Mesenchymal stem cell (in vitro differentiated cells and primary cell): ENCODE results near the gene PRR15L.

Experiments
- DNase-seq: peaks from one replicate; pipeline ENCODE4 v3.0.0-alpha.2; 2013
- H2AFZ ChIP-seq: one replicate; pipeline ENCODE4 v1.6.1; 2013; ENCODE audit warnings: low read depth, mild to moderate bottlenecking, control low read depth, inconsistent platforms, low read length, moderate library complexity
- H2AK5ac ChIP-seq: 2 replicates; pipeline ENCODE4 v1.6.1; 2013; ENCODE audit warnings: low read length, moderate library complexity, mild to moderate bottlenecking, inconsistent platforms; ENCODE audit not compliant: severe bottlenecking
- H2BK120ac ChIP-seq: one replicate; pipeline ENCODE4 v1.6.1; 2013; ENCODE audit warnings: low read depth, mild to moderate bottlenecking, inconsistent platforms, low read length, moderate library complexity
- H2BK12ac ChIP-seq, 2 experiments: one replicate each; pipeline ENCODE4 v1.6.1; 2013; ENCODE audit warnings: inconsistent platforms in 2 of 2, low read length in 2 of 2, mild to moderate bottlenecking in 2 of 2, moderate library complexity in 2 of 2, control low read depth in 1 of 2
- H2BK15ac ChIP-seq: one replicate; pipeline ENCODE4 v1.6.1; 2013; ENCODE audit warnings: mild to moderate bottlenecking, low read depth, inconsistent platforms; ENCODE audit not compliant: poor library complexity, severe bottlenecking
- H2BK5ac ChIP-seq: 2 replicates; pipeline ENCODE4 v1.6.1; 2013; ENCODE audit warnings: low read depth, mild to moderate bottlenecking, low read length, control low read depth, inconsistent platforms; ENCODE audit not compliant: poor library complexity, severe bottlenecking
- H3K14ac ChIP-seq, 2 experiments: one replicate each; pipeline ENCODE4 v1.6.1; 2013; ENCODE audit warnings: inconsistent platforms in 2 of 2, low read length in 2 of 2, control low read depth in 1 of 2, mild to moderate bottlenecking in 1 of 2, moderate library complexity in 1 of 2
- H3K18ac ChIP-seq, 2 experiments: one replicate each; pipeline ENCODE4 v1.6.1; 2013; ENCODE audit warnings: inconsistent platforms in 2 of 2, low read length in 2 of 2, control low read depth in 1 of 2, low read depth in 1 of 2, mild to moderate bottlenecking in 1 of 2
- H3K23ac ChIP-seq, 2 experiments: one replicate each; pipeline ENCODE4 v1.6.1; 2013; ENCODE audit warnings: inconsistent platforms in 2 of 2, low read length in 2 of 2, mild to moderate bottlenecking in 2 of 2, moderate library complexity in 2 of 2, control low read depth in 1 of 2
- H3K27ac ChIP-seq: 2 replicates; pipeline ENCODE4 v1.5.1; 2013; ENCODE audit warnings: mild to moderate bottlenecking, moderate library complexity, low read length, control low read depth, inconsistent platforms; ENCODE audit not compliant: poor library complexity, severe bottlenecking
- H3K27me3 ChIP-seq, 2 experiments: 2 replicates each; pipeline versions ENCODE4 v1.6.1 to v1.7.0; 2013; ENCODE audit warnings: low read length in 2 of 2, mild to moderate bottlenecking in 2 of 2, moderate library complexity in 2 of 2, control low read depth in 1 of 2, inconsistent platforms in 1 of 2; ENCODE audit not compliant: control insufficient read depth in 1 of 2, insufficient read depth in 1 of 2
- H3K36me3 ChIP-seq, 2 experiments: 2 replicates each; pipeline versions ENCODE4 v1.6.1 to v1.7.0; 2013; ENCODE audit warnings: low read length in 2 of 2, control low read depth in 1 of 2, inconsistent platforms in 1 of 2, low read depth in 1 of 2, mild to moderate bottlenecking in 1 of 2; ENCODE audit not compliant: insufficient read depth in 2 of 2, control insufficient read depth in 1 of 2
- H3K4ac ChIP-seq, 2 experiments: one replicate each; pipeline ENCODE4 v1.6.1; 2013; ENCODE audit warnings: inconsistent platforms in 2 of 2, low read length in 2 of 2, mild to moderate bottlenecking in 2 of 2, moderate library complexity in 2 of 2, control low read depth in 1 of 2, low read depth in 1 of 2
- H3K4me1 ChIP-seq: 2 replicates; pipeline ENCODE4 v1.6.1; 2013; ENCODE audit warnings: low read depth, low read length, control low read depth; ENCODE audit not compliant: control insufficient read depth, insufficient read depth
- H3K4me2 ChIP-seq: 2 replicates; pipeline ENCODE4 v1.6.1; 2013; ENCODE audit warnings: low read length, mild to moderate bottlenecking, inconsistent platforms; ENCODE audit not compliant: poor library complexity, severe bottlenecking
- H3K4me3 ChIP-seq, 2 experiments: 2 replicates each; pipeline versions ENCODE4 v1.5.1 to v1.7.0; 2013; ENCODE audit warnings: low read length in 2 of 2, mild to moderate bottlenecking in 2 of 2, control low read depth in 1 of 2, low read depth in 1 of 2; ENCODE audit not compliant: insufficient read depth in 1 of 2
- H3K79me1 ChIP-seq: replicated peaks from 2 replicates; pipeline ENCODE4 v1.6.1; 2013; ENCODE audit warnings: mild to moderate bottlenecking, control low read depth, low read length, inconsistent platforms; ENCODE audit not compliant: poor library complexity, severe bottlenecking
- H3K9ac ChIP-seq: 2 replicates; pipeline ENCODE4 v1.7.0; 2013; ENCODE audit warnings: mild to moderate bottlenecking, low read length, moderate library complexity
- H3K9me3 ChIP-seq: 2 replicates; pipeline ENCODE4 v1.7.0; 2013; ENCODE audit warnings: mild to moderate bottlenecking, low read length; ENCODE audit not compliant: control insufficient read depth
- H4K8ac ChIP-seq: one replicate; pipeline ENCODE4 v1.6.1; 2013; ENCODE audit warnings: inconsistent platforms, mild to moderate bottlenecking, low read length, moderate library complexity
- H4K91ac ChIP-seq: one replicate; pipeline ENCODE4 v1.6.1; 2013; ENCODE audit warnings: mild to moderate bottlenecking, low read length, inconsistent platforms
- WGBS: methylation state at CpG from one replicate; pipeline ENCODE4 v1.1.7; 2013; ENCODE audit warnings: mixed read lengths; 5-methylcytosine and 5-hydroxymethylcytosine counted together

Gene PRR15L

GRCh38 chr17:47949946-47950345, 7.7 kb downstream of the PRR15L start:
- Histone ChIP-seq H3K18ac (peak overlapping the region in 1 of 2 experiments; percentile 83), H3K79me1 (no peaks in the 10 kb centered on the region), H4K91ac (peak overlapping the region; percentile 36), H3K23ac (no peak overlapping the region), H2BK5ac (no peak overlapping the region), H2BK15ac (no peak overlapping the region), H2AK5ac (peak overlapping the region; percentile 23), H2BK12ac (no peak overlapping the region), H2BK120ac (no peak overlapping the region), H3K4me3 (no peak overlapping the region), H3K4me1 (peaks cover 23% of the 10 kb centered on the region), H3K36me3 (peaks cover 13 to 44% of the 10 kb centered on the region in 2 experiments), H3K27ac (no peak overlapping the region), H3K27me3 (no peaks in the 10 kb centered on the region), H3K4me2 (no peak overlapping the region), H4K8ac (peak overlapping the region; percentile 98), H3K9ac (peak overlapping the region; percentile 85), H2AFZ (peak overlapping the region; percentile 94), H3K4ac (peak overlapping the region; percentile 18 to 42), H3K9me3 (no peaks in the 10 kb centered on the region), H3K14ac (no peak overlapping the region)
- WGBS = 100% methylated on average over 1 of the region's 3 CpGs
- no peak for DNase-seq

- Histone ChIP-seq H3K36me3 (peaks cover 19 to 51% of the 10 kb centered on the region in 2 experiments), H3K23ac (peak overlapping the region in 1 of 2 experiments; percentile 14), H3K27ac (peak overlapping the region; percentile 18), H2BK5ac (no peak overlapping the region), H3K4ac (peak overlapping the region; percentile 18 to 42), H3K27me3 (no peaks in the 10 kb centered on the region), H3K79me1 (no peaks in the 10 kb centered on the region), H3K4me3 (peak overlapping the region in 1 of 2 experiments; percentile 70), H3K4me1 (peaks cover 23% of the 10 kb centered on the region), H3K4me2 (peak overlapping the region; percentile 72), H2AK5ac (peak overlapping the region; percentile 23), H2BK12ac (peak overlapping the region; percentile 67 to 80), H3K14ac (peak overlapping the region in 1 of 2 experiments; percentile 1), H4K91ac (peak overlapping the region; percentile 86), H2AFZ (peak overlapping the region; percentile 94), H2BK120ac (peak overlapping the region; percentile 43), H2BK15ac (peak overlapping the region; percentile 27), H3K9ac (peak overlapping the region; percentile 85), H4K8ac (peak overlapping the region; percentile 98), H3K9me3 (no peaks in the 10 kb centered on the region), H3K18ac (peak overlapping the region; percentile 59 to 83)
- 4% methylated on average over 22 of the region's 22 CpGs for WGBS
- DNase-seq = peak; percentile 81
Observed at GRCh38 chr17:47949197-47949759, 8.4 kb downstream of the PRR15L start.

- Histone ChIP-seq H3K27me3 (no peaks in the 10 kb centered on the region), H3K18ac (peak overlapping the region in 1 of 2 experiments; percentile 55), H3K4ac (no peak overlapping the region), H2AK5ac (no peak overlapping the region), H2BK15ac (no peak overlapping the region), H2BK12ac (peak overlapping the region in 1 of 2 experiments; percentile 37), H3K4me2 (no peak overlapping the region), H3K4me1 (peaks cover 23% of the 10 kb centered on the region), H3K36me3 (peaks cover 20 to 54% of the 10 kb centered on the region in 2 experiments), H4K91ac (peak overlapping the region; percentile 70), H3K9ac (peak overlapping the region; percentile 85), H4K8ac (peak overlapping the region; percentile 41), H2AFZ (peak overlapping the region; percentile 69), H3K23ac (no peak overlapping the region), H3K9me3 (no peaks in the 10 kb centered on the region), H3K79me1 (no peaks in the 10 kb centered on the region), H2BK5ac (no peak overlapping the region), H3K27ac (no peak overlapping the region), H2BK120ac (no peak overlapping the region), H3K14ac (no peak overlapping the region), H3K4me3 (no peak overlapping the region)
- WGBS = 74% methylated on average over 5 of the region's 5 CpGs
- no peak for DNase-seq
Observed at GRCh38 chr17:47948706-47949196, 8.9 kb downstream of the PRR15L start.

GRCh38 chr17:47946929-47947397, 10.7 kb downstream of the PRR15L start:
- 0% methylated on average over 1 of the region's 2 CpGs for WGBS
- H2AFZ ChIP-seq = no peak overlapping the region

More at GRCh38 chr17:47946929-47947397, 10.7 kb downstream of the PRR15L start:
- no peaks in the 10 kb centered on the region for H3K27me3 ChIP-seq
- no peak overlapping the region for H4K8ac ChIP-seq
- no peak overlapping the region for H2BK12ac ChIP-seq
- no peak overlapping the region for H3K4me3 ChIP-seq
- no peak overlapping the region for H3K27ac ChIP-seq
- peak; percentile 77 for DNase-seq
- H2BK15ac ChIP-seq = no peak overlapping the region
- no peak overlapping the region for H3K9ac ChIP-seq
- no peak overlapping the region for H2BK5ac ChIP-seq
- H3K9me3 ChIP-seq = no peaks in the 10 kb centered on the region
- no peak overlapping the region for H3K23ac ChIP-seq
- peaks cover 20 to 51% of the 10 kb centered on the region in 2 experiments for H3K36me3 ChIP-seq
- no peaks in the 10 kb centered on the region for H3K79me1 ChIP-seq
- no peak overlapping the region for H3K18ac ChIP-seq
- no peak overlapping the region for H2AK5ac ChIP-seq
- H3K4ac ChIP-seq = no peak overlapping the region
- H3K4me1 ChIP-seq = peaks cover 27% of the 10 kb centered on the region
- H3K14ac ChIP-seq = no peak overlapping the region
- no peak overlapping the region for H4K91ac ChIP-seq
- no peak overlapping the region for H2BK120ac ChIP-seq
- no peak overlapping the region for H3K4me2 ChIP-seq
